GM15510 (cell line): Measurements from ENCODE around the gene ARHGAP9.
A peak's percentile ranks its signal among the peaks of the same experiment; 100 is the strongest.

Experiments
- POLR2A ChIP-seq: IDR thresholded peaks from 3 replicates; pipeline ENCODE4 v1.6.1; 2011; ENCODE audit warnings: borderline replicate concordance; ENCODE audit not compliant: insufficient read length; ENCODE audit errors: extremely low read depth

ARHGAP9 gene

DNA sequence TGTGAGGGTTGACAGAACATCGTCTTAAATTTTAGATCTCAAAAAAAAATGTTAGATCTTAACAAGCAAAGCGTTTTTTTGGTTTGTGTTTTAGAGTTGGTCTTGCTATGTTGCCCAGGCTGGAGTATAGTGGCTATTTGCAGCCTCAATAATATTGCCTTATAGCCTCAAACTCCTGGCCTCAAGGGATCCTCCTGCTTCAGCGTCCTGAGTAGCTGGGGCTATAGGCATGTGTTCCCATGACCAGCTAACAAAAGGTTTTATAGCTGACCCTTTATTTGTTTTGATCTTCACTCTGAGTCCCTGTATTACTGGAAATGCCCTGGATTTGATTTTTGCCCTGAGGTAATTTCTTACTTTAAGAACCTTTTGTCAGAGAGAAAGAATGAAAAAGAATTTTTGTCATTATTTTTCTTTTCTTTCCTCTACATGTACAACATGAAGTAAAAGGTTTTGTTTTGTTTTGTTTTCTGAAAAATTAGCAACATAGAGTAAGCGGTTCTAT is 39.9 kb downstream of the ARHGAP9 start:
- TF ChIP-seq POLR2A, result no peak

DNA sequence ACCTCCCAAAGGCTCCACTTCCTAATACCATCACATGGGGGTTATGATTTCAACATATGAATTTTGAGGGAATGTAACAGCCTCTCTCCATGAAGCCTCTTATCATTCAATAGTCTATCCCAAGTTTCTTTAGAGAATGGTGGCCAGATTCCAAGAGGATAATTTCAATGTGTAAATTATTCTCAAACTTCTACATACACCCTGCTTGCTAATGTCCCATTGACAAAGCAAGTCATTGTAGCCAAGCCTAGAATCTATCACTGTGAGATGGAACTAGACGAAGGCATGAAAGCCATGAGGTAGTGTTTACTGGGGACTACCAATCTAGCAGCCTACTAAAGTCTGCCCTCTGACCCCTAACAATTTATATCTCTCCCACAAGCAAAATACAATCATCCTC is 41.3 kb downstream of the ARHGAP9 start:
- TF ChIP-seq POLR2A, result no peak

- TF ChIP-seq POLR2A, result no peak
These were observed 44.4 kb downstream of the ARHGAP9 start for GRCh38 chr12:57435293-57435692.

GRCh38 chr12:57434517-57435223 is 45.0 kb downstream of the ARHGAP9 start, which contains the start of gene INHBC:
Gene INHBC, plus strand, starts transcription at chr12:57434784. Its CDS starts 103 bp downstream, at chr12:57434887.
- no peak for TF ChIP-seq POLR2A

GRCh38 chr12:57433370-57433769 is 46.3 kb downstream of the ARHGAP9 start:
- no peak for TF ChIP-seq POLR2A

GRCh38 chr12:57431654-57432188 is 47.9 kb downstream of the ARHGAP9 start:
- no peak for TF ChIP-seq POLR2A

- TF ChIP-seq POLR2A, result peak; percentile 97
These were observed 48.6 kb downstream of the ARHGAP9 start, which contains the start of gene R3HDM2 for GRCh38 chr12:57430931-57431566. Gene R3HDM2, minus strand, starts transcription at chr12:57431043. Its CDS starts 120,615 bp downstream, at chr12:57310428.

- TF ChIP-seq POLR2A, result no peak
These were observed 49.3 kb downstream of the ARHGAP9 start for GRCh38 chr12:57430112-57430930.

DNA sequence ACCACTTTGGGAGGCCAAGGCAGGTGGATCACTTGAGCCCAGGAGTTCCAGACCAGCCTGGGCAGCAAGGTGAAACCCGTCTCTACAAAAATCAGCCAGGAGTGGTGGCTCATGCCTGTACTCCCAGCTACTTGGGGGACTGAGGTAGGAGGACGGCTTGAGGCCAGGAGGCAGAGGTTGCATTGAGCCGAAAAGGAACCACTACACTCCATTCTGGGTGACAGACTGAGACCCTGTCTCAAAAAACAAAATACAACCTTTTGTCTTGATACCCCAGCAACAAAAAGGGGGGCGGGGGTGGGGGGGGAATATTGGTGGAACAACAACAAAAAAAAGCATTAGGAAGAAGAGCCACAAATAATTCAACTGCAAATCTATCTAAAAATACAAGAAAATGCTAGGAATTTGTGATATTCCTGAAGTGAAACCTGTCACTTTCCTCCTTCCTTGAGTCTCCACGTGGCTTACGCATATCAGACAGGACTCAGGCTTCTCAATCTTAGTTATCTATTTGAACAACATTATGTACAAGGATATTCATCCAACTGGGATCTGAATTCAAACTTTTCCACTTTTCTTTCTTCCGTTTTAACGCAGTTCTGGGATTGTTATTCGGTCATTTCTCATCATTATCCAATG is 50.1 kb downstream of the ARHGAP9 start:
- no peak for TF ChIP-seq POLR2A

- TF ChIP-seq POLR2A, result no peak
These were observed 50.7 kb downstream of the ARHGAP9 start for GRCh38 chr12:57428965-57429364.
